Measurements from ENCODE around the gene B3GNT4. TPM values are rescaled to one million over a fixed set of nuclear protein-coding genes. Genes with fewer than 3 reads are reported as not detected.

The B3GNT4 gene
- total and polyA plus RNA-seq, 2 donors (not counting 1 experiment from before 2014, with no cell fraction given): not detected

DNA sequence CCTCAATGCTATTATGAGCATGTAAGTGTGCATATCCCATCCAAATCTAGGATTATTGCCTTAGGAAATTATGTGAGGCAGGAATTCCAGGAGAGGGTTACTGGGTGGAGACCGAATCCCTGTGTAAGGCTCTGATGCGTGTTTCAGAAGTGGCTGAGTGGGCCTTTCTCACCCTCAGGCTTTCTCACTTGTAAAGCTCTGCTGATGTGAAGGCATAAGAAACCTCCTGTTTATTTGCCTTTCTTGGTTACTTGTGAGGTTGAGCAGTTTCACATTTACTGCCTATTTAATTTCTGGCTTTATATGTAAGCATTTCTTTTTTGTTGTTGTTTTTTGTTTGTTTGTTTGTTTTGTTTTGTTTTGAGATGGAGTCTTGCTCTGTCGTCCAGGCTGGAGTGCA lies 40.5 kb upstream of the B3GNT4 start:
- ATAC-seq (ENCODE audit: low read depth): no peak
- no peak overlapping the region for H3K4me3 Mint-ChIP-seq
- peaks cover 13% of the 10 kb centered on the region for H3K27me3 Mint-ChIP-seq
- ChIA-PET POLR2A (no interaction called here), CTCF (no interaction called here)
- TF ChIP-seq, protein P1, sequence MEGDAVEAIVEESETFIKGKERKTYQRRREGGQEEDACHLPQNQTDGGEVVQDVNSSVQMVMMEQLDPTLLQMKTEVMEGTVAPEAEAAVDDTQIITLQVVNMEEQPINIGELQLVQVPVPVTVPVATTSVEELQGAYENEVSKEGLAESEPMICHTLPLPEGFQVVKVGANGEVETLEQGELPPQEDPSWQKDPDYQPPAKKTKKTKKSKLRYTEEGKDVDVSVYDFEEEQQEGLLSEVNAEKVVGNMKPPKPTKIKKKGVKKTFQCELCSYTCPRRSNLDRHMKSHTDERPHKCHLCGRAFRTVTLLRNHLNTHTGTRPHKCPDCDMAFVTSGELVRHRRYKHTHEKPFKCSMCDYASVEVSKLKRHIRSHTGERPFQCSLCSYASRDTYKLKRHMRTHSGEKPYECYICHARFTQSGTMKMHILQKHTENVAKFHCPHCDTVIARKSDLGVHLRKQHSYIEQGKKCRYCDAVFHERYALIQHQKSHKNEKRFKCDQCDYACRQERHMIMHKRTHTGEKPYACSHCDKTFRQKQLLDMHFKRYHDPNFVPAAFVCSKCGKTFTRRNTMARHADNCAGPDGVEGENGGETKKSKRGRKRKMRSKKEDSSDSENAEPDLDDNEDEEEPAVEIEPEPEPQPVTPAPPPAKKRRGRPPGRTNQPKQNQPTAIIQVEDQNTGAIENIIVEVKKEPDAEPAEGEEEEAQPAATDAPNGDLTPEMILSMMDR (IDR thresholded peaks at IDR 0.05): no peak
- no peak for TF ChIP-seq EZH2 (IDR thresholded peaks at IDR 0.05; ENCODE audit: borderline replicate concordance, insufficient read depth, low read depth, low read length, poor library complexity, severe bottlenecking)
- no peaks in the 10 kb centered on the region for H3K9me3 Mint-ChIP-seq (ENCODE audit: insufficient read depth)
- no peaks in the 10 kb centered on the region for H3K36me3 ChIP-seq (replicated peaks in 1 of 2; ENCODE audit: control extremely low read depth in 1 of 2, control insufficient read depth in 1 of 2, extremely low read depth in 1 of 2, insufficient read depth in 2 of 2, low read length in 1 of 2)
- no peak overlapping the region for H3K4me2 ChIP-seq (replicated peaks; ENCODE audit: low read depth, low read length, poor library complexity, severe bottlenecking)
- H3K4me3 ChIP-seq (ENCODE audit: control extremely low read depth in 1 of 5, extremely low read depth in 1 of 5, insufficient read depth in 1 of 5, low read depth in 2 of 5, low read length in 4 of 5): no peak overlapping the region
- no peaks in the 10 kb centered on the region for H4K20me1 ChIP-seq (ENCODE audit: control insufficient read depth, insufficient read depth, low read length, poor library complexity, severe bottlenecking)
- peaks cover 0 to 6% (median 0%) of the 10 kb centered on the region in 4 experiments for H3K27me3 ChIP-seq (replicated peaks in 1 of 4; ENCODE audit: control extremely low read depth in 1 of 4, control insufficient read depth in 3 of 4, insufficient read depth in 4 of 4, low read length in 3 of 4)
- intact Hi-C loops (cut with micrococcal nuclease): no loop called here
- no peaks in the 10 kb centered on the region for H3K4me1 Mint-ChIP-seq
- H3K27ac ChIP-seq (ENCODE audit: low read length in 2 of 2): no peak overlapping the region
- no peaks in the 10 kb centered on the region for H3K79me2 ChIP-seq (ENCODE audit: control insufficient read depth, insufficient read depth, low read length)
- H3K4me1 ChIP-seq (ENCODE audit: control insufficient read depth in 2 of 2, insufficient read depth in 2 of 2, low read length in 2 of 2): no peaks in the 10 kb centered on the region
- H3K9ac ChIP-seq (ENCODE audit: low read length): no peak overlapping the region
- H3K27ac Mint-ChIP-seq: no peak overlapping the region
- no CpG with 5 or more reads among the region's 3 CpGs for WGBS (ENCODE audit: insufficient coverage)
- no peaks in the 10 kb centered on the region for H3K9me3 ChIP-seq (ENCODE audit: control extremely low read depth in 1 of 3, control insufficient read depth in 2 of 3, insufficient read depth in 1 of 3, low read length in 2 of 3)
- DNase-seq: no peak
- no peak overlapping the region for H2AFZ ChIP-seq (ENCODE audit: insufficient read depth, low read depth, low read length, poor library complexity, severe bottlenecking)

DNA sequence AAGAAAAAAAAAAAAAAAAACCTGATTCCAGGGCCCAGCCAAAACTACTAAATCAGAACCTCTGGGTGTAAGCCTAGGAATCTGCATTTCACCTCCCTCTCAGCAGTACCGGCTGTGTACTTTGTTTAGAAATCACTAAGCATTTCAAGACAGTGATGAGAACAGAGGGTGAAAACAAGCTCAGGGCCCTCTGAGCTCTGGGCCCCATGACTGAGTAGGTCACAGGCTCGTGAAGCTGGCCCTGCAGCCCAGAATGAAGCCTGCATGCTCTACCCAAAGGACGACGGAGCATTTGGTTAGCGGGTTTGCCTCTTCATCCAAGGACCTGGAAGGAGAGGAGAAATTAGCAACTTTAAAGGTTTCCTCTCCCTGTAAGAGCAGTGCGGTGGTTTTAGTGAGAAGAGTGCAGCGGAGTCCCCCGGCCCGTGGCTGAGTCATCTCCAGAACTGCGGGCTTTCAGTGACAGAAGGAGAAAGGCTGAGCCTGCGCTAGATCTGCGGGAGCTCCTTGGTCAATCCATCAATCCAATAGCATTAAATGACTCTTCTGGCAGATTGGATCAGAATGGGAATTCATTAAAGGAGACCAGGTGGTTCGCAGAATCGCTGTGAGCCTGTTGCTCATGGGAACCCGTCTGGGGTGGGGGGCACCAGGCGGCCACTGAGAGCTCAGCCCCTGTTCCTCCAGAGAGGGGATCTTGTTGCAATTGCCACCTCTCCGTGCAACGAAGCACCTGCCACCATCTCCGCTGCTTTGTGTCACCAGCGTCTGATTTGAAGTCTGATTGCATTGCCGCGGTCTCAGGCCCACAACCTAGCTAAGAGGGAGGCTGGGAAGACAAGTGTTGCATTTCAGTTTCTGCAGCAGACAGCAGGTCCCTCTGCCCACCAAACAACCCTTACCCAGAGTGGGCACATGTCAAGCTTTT lies 36.8 kb upstream of the B3GNT4 start:
- DNase-seq: no peak
- TF ChIP-seq, protein P1 (IDR thresholded peaks at IDR 0.05): no peak
- no peak for TF ChIP-seq EZH2 (IDR thresholded peaks at IDR 0.05; ENCODE audit: borderline replicate concordance, insufficient read depth, low read depth, low read length, poor library complexity, severe bottlenecking)
- Histone ChIP-seq H4K20me1 (ENCODE audit: control insufficient read depth, insufficient read depth, low read length, poor library complexity, severe bottlenecking) (no peaks in the 10 kb centered on the region), H3K27me3 (replicated peaks in 1 of 4; ENCODE audit: control extremely low read depth in 1 of 4, control insufficient read depth in 3 of 4, insufficient read depth in 4 of 4, low read length in 3 of 4) (peaks cover 0 to 6% (median 0%) of the 10 kb centered on the region in 4 experiments), H3K4me2 (replicated peaks; ENCODE audit: low read depth, low read length, poor library complexity, severe bottlenecking) (no peak overlapping the region), H2AFZ (ENCODE audit: insufficient read depth, low read depth, low read length, poor library complexity, severe bottlenecking) (no peak overlapping the region), H3K9me3 (ENCODE audit: control extremely low read depth in 1 of 3, control insufficient read depth in 2 of 3, insufficient read depth in 1 of 3, low read length in 2 of 3) (no peaks in the 10 kb centered on the region), H3K4me1 (ENCODE audit: control insufficient read depth in 2 of 2, insufficient read depth in 2 of 2, low read length in 2 of 2) (no peaks in the 10 kb centered on the region), H3K36me3 (replicated peaks in 1 of 2; ENCODE audit: control extremely low read depth in 1 of 2, control insufficient read depth in 1 of 2, extremely low read depth in 1 of 2, insufficient read depth in 2 of 2, low read length in 1 of 2) (no peaks in the 10 kb centered on the region), H3K79me2 (ENCODE audit: control insufficient read depth, insufficient read depth, low read length) (no peaks in the 10 kb centered on the region), H3K9ac (ENCODE audit: low read length) (no peak overlapping the region), H3K27ac (ENCODE audit: low read length in 2 of 2) (no peak overlapping the region), H3K4me3 (ENCODE audit: control extremely low read depth in 1 of 5, extremely low read depth in 1 of 5, insufficient read depth in 1 of 5, low read depth in 2 of 5, low read length in 4 of 5) (no peak overlapping the region)
- no peak overlapping the region for H3K27ac Mint-ChIP-seq
- ATAC-seq (ENCODE audit: low read depth): no peak
- 80% methylated on average over 18 of the region's 22 CpGs for WGBS (ENCODE audit: insufficient coverage)
- no peaks in the 10 kb centered on the region for H3K4me1 Mint-ChIP-seq
- ChIA-PET POLR2A (no interaction called here), CTCF (interaction anchor here (0.5 to 0.7 kb wide), 2 partner anchors 59 to 136 kb away, joined by 3 read pairs; partner anchors contain the start of gene DIABLO)
- no peak overlapping the region for H3K4me3 Mint-ChIP-seq
- peaks cover 17% of the 10 kb centered on the region for H3K27me3 Mint-ChIP-seq
- intact Hi-C loops (cut with micrococcal nuclease): no loop called here
- H3K9me3 Mint-ChIP-seq (ENCODE audit: insufficient read depth): no peaks in the 10 kb centered on the region
